Cardiac atrium fibroblast (primary cell): ENCODE data around the gene BRF1. TPM values are rescaled to one million over a fixed set of nuclear protein-coding genes. Genes with fewer than 3 reads are reported as not detected.

Experiments used
- total RNA-seq: library from RNA; depleted of rRNA; stranded (reverse); fragments of >200 nt; gene quantifications from 2 replicates; pipeline ENCODE4 v1.2.3, GENCODE V29; 2015

Gene BRF1
- 32.7 and 40.8 TPM in 2 replicates for total RNA-seq

GRCh38 chr14:105300542-105301102 lies at the start of gene BRF1:
TSS of gene BRF1 (minus strand) at chr14:105301001. CDS start at chr14:105300629, 372 bp downstream.

GRCh38 chr14:105314287-105315200 lies 13.7 kb upstream of the BRF1 start, which contains the start of gene PACS2:
TSS of gene PACS2 (plus strand) at chr14:105314748. CDS start at chr14:105314919, 171 bp downstream.

GRCh38 chr14:105248368-105249181 lies 52.2 kb downstream of the BRF1 start, which contains the start of gene BTBD6:
TSS of gene BTBD6 (plus strand) at chr14:105248533. CDS start at chr14:105248712, 179 bp downstream.

GRCh38 chr14:105180592-105181548 lies 119.9 kb downstream of the BRF1 start, which contains the start of gene NUDT14:
TSS of gene NUDT14 (minus strand) at chr14:105181312. CDS start at chr14:105181209, 103 bp downstream.

GRCh38 chr14:105168496-105168978 lies 132.3 kb downstream of the BRF1 start, which contains the start of gene JAG2:
TSS of gene JAG2 (minus strand) at chr14:105168776. CDS start at chr14:105168420, 356 bp downstream.

Other genes with a start within 250 kb of the BRF1 start
- gene GPR132, start 235.6 kb downstream of the BRF1 start, total RNA-seq: not detected in 2 replicates
- 4.3 and 4.4 TPM in 2 replicates for gene JAG2, start 132.2 kb downstream of the BRF1 start, total RNA-seq
- gene NUDT14, start 119.7 kb downstream of the BRF1 start, total RNA-seq: 5.7 and 9.6 TPM in 2 replicates
- gene BTBD6, start 52.5 kb downstream of the BRF1 start, total RNA-seq: 48.7 and 53.6 TPM in 2 replicates
- 35.2 and 61.7 TPM in 2 replicates for gene PACS2, start 13.7 kb upstream of the BRF1 start, total RNA-seq
- 0.18 TPM in 1 of 2 replicates, not detected in the other for gene TEX22, start 97.5 kb upstream of the BRF1 start, total RNA-seq
- gene MTA1, start 118.8 kb upstream of the BRF1 start, total RNA-seq: 32.2 and 49.5 TPM in 2 replicates
- 242 and 285 TPM in 2 replicates for gene CRIP2, start 173.8 kb upstream of the BRF1 start, total RNA-seq
- gene CRIP1, start 185.9 kb upstream of the BRF1 start, total RNA-seq: 2.9 and 18.4 TPM in 2 replicates
- 7.6 and 7.9 TPM in 2 replicates for gene TEDC1, start 190.2 kb upstream of the BRF1 start, total RNA-seq
- gene TMEM121, start 225.6 kb upstream of the BRF1 start, total RNA-seq: 6.2 and 9.4 TPM in 2 replicates